NB4 (cell line): ENCODE data around the gene NKD1.

Experiments used
- DNase-seq: peaks from one replicate; pipeline ENCODE4 v3.0.0; 2010; ENCODE audit warnings: low read depth
- H3K4me3 ChIP-seq: one replicate; pipeline ENCODE4 v1.5.1; 2011; ENCODE audit warnings: mild to moderate bottlenecking, low read depth, low read length, moderate library complexity
- MYC ChIP-seq: IDR thresholded peaks from 2 replicates; pipeline ENCODE4 v1.6.1; 2011; ENCODE audit warnings: low read depth, low read length
- POLR2A ChIP-seq: IDR thresholded peaks from 2 replicates; pipeline ENCODE4 v1.6.1; 2011; ENCODE audit warnings: mild to moderate bottlenecking; ENCODE audit not compliant: insufficient read length; ENCODE audit errors: extremely low read depth
- TF ChIP-seq, protein P1 (sequence below): IDR thresholded peaks from one replicate; pipeline ENCODE4 v1.5.1; 2012; ENCODE audit warnings: low read depth, low read length
- TF ChIP-seq, protein P2 (sequence below): IDR thresholded peaks from 2 replicates; pipeline ENCODE4 v1.6.1; 2011; ENCODE audit warnings: low read depth, low read length

The NKD1 gene

DNA sequence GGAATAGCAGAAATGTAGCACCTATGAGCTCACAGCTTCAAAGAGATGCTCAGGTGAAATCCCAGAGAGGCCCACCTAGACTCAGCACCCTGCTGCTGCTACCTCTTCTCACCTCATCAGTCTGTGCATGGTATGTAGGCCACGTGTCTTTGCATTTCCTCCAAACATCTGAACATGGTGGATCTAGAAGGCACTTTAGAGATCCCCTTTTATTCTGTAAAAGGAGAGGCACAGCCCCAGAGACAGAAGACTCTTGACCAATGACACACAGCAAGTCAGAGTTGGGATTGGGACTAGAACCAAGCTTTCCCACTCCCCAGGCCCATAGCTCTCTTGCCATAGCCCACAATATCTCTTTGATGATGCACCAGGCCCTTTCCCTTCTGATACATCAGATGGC lies 19.4 kb upstream of the NKD1 start:
- no peak overlapping the region for H3K4me3 ChIP-seq
- DNase-seq = no peak
- TF ChIP-seq MYC (no peak), POLR2A (no peak)
- TF ChIP-seq, protein P1, sequence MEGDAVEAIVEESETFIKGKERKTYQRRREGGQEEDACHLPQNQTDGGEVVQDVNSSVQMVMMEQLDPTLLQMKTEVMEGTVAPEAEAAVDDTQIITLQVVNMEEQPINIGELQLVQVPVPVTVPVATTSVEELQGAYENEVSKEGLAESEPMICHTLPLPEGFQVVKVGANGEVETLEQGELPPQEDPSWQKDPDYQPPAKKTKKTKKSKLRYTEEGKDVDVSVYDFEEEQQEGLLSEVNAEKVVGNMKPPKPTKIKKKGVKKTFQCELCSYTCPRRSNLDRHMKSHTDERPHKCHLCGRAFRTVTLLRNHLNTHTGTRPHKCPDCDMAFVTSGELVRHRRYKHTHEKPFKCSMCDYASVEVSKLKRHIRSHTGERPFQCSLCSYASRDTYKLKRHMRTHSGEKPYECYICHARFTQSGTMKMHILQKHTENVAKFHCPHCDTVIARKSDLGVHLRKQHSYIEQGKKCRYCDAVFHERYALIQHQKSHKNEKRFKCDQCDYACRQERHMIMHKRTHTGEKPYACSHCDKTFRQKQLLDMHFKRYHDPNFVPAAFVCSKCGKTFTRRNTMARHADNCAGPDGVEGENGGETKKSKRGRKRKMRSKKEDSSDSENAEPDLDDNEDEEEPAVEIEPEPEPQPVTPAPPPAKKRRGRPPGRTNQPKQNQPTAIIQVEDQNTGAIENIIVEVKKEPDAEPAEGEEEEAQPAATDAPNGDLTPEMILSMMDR = no peak
- TF ChIP-seq, protein P2, sequence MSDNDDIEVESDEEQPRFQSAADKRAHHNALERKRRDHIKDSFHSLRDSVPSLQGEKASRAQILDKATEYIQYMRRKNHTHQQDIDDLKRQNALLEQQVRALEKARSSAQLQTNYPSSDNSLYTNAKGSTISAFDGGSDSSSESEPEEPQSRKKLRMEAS = no peak

DNA sequence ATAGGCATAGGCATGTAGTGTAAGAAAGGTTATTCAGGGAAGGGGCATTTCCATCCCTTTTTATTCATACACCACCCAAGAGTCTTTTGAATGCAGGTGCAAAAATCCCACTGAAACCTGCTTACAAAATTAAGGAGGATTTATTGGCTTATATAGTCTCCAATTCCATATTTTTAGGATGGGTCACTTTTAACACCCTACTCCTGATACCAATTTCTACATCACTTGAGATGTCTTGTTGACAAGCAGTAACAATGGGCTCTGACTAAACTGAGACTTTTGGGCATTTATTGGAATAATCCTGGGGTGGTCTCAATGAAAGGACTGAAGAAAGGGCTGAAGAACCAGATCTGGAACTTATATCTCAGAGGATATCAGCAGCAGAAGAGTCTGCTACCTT lies 18.9 kb upstream of the NKD1 start:
- TF ChIP-seq, protein P1 = no peak
- TF ChIP-seq POLR2A (no peak), MYC (no peak)
- TF ChIP-seq, protein P2 = no peak
- no peak for DNase-seq

DNA sequence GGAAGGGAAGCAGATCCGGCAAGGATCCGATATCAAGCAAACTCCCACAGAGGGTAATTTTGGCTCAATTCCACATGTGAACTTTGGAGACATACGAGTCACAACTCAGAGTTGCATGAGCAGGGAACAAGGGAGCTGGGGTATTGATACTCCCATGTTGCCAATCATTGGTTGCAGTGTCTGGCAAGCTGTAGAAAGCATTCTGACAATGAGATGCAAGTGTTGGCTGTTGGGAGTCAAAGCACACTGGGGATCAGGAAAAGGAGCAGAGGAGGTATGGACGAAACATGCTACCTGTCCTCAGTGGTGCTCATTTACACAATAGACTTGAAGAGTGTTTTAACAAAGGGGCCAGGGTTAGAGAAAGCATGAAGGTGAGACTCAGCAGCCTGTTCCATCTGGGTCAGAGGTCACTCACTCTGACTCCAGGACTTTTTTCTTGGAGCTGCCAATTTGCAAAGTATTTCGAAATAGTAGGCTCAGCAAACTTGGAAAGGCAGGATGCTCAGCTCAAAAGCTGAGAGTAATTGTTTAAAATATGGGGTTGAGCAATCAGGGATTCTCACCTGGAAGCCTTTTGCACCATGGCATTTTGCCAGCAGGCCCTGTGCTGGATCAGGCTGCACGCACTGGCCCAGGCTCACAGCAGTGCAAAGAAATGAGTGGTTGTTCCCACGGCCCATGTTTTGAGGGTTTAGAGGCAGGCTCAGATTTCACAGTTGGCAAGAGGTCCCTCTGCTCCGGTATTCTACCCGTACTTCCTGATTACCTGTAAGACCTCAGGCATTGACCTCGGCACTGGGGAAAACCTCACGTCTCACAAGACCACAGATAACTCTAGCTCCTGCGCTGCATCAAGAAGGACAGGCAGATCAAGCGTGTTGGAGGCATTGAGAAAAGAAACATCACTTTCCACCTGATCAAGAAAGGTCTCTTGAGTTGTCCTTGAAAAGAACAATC lies 17.6 kb upstream of the NKD1 start:
- TF ChIP-seq MYC (no peak), POLR2A (no peak)
- TF ChIP-seq, protein P1 = no peak
- TF ChIP-seq, protein P2 = no peak
- DNase-seq = no peak
- H3K4me3 ChIP-seq = no peak overlapping the region

More for the DNA sequence above, 18.9 kb upstream of the NKD1 start:
- H3K4me3 ChIP-seq = no peak overlapping the region

DNA sequence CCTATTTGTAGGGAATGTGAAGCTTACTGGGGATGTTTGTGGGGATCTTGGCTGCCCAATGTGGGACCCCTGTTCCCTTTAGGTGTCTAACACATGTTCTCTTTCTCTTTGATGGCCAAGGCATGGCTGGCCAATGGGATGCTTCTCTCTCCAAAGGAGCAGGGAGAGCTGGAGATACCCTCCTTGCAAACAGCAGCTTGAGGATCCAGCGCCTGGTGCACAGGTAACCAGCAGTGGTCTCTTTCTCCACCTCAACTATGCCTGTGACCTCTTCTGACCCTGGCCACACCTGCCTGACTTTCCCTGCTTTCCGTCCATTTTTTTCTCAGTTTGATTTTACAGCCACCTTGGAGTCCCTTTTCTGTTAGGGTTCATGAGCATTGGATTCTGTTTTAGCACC lies 16.8 kb upstream of the NKD1 start:
- no peak for DNase-seq
- TF ChIP-seq, protein P2 = no peak
- no peak for TF ChIP-seq POLR2A
- TF ChIP-seq, protein P1 = no peak
- TF ChIP-seq MYC = no peak
- H3K4me3 ChIP-seq = no peak overlapping the region

DNA sequence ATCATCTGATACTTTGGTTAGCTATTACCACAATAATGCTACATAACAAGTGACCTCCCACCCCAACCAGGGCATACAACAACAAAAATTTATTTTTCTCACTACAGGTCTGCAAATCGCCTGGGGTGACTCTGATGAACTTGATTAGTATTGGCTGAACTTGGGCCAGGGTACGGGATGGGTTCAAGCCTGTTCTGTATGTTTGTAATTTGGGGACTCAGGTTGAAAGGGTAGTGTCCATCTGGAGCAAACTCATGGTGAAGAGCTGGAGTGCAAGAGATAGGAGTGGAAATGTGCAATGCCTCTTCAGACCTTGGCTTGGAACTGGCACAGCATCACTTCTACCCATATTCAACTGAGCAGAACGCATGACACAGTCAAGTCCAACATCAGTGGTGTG lies 16.3 kb upstream of the NKD1 start:
- no peak for TF ChIP-seq POLR2A
- TF ChIP-seq, protein P1 = no peak
- no peak for TF ChIP-seq MYC
- TF ChIP-seq, protein P2 = no peak
- no peak for DNase-seq
- no peak overlapping the region for H3K4me3 ChIP-seq
